HepG2 (cell line): ENCODE measurements around the gene LIN7A. TPM values are rescaled to one million over a fixed set of nuclear protein-coding genes. Genes with fewer than 3 reads are reported as not detected.

Experiments
- AHDC1 ChIP-seq: sonication (generic); formaldehyde crosslinking; IDR thresholded peaks from 2 replicates; pipeline ENCODE4 v1.5.1; 2020; ENCODE audit warnings: mild to moderate bottlenecking, missing genetic modification reagents, borderline replicate concordance
- AKNA ChIP-seq: sonication (generic); formaldehyde crosslinking; IDR thresholded peaks from 2 replicates; pipeline ENCODE4 v1.4.0; 2020; ENCODE audit warnings: missing genetic modification reagents, borderline replicate concordance
- HNF4G ChIP-seq, 2 experiments: sonication (generic) in 1 of 2; formaldehyde crosslinking in 1 of 2; IDR thresholded peaks; 2 replicates each; pipeline versions ENCODE4 v1.4.0 to v1.6.1; 2011 to 2020; ENCODE audit warnings: borderline replicate concordance in 2 of 2, low read depth in 2 of 2, mild to moderate bottlenecking in 2 of 2, low read length in 1 of 2, missing genetic modification reagents in 1 of 2, moderate library complexity in 1 of 2
- HNRNPH1 ChIP-seq: fragments of 200-400 bp; formaldehyde crosslinking; optimal IDR thresholded peaks from 2 replicates; pipeline ENCODE3; 2017; ENCODE audit warnings: mild to moderate bottlenecking, low read depth, low read length
- IRF1 ChIP-seq: sonication (generic); formaldehyde crosslinking; IDR thresholded peaks from 2 replicates; pipeline ENCODE4 v1.4.0; 2020; ENCODE audit warnings: low read depth, mild to moderate bottlenecking, missing genetic modification reagents
- MAX ChIP-seq: IDR thresholded peaks from 2 replicates; pipeline ENCODE4 v1.6.1; 2012; ENCODE audit warnings: inconsistent platforms
- MED1 ChIP-seq: sonication (generic); formaldehyde crosslinking; IDR thresholded peaks from 2 replicates; pipeline ENCODE4 v1.4.0; 2020; ENCODE audit warnings: missing genetic modification reagents
- RNF2 ChIP-seq: fragments of 450-650 bp; conservative IDR thresholded peaks from 2 replicates; pipeline ENCODE4 v1.6.1; 2016; ENCODE audit warnings: low read depth
- ZKSCAN5 ChIP-seq: sonication (generic); formaldehyde crosslinking; IDR thresholded peaks from 2 replicates; pipeline ENCODE4 v1.5.1; 2020; ENCODE audit warnings: mild to moderate bottlenecking, missing genetic modification reagents
- ZMYM4 ChIP-seq: sonication (generic); formaldehyde crosslinking; IDR thresholded peaks from 2 replicates; pipeline ENCODE4 v1.8.1; 2023; ENCODE audit warnings: mild to moderate bottlenecking, missing genetic modification reagents
- ZNF513 ChIP-seq: sonication (generic); formaldehyde crosslinking; conservative IDR thresholded peaks from 2 replicates; pipeline ENCODE4 v1.5.0; 2020; ENCODE audit warnings: missing genetic modification reagents
- ZNF543 ChIP-seq: sonication (generic); formaldehyde crosslinking; IDR thresholded peaks from 2 replicates; pipeline ENCODE4 v1.4.0; 2020; ENCODE audit warnings: mild to moderate bottlenecking, missing genetic modification reagents
- ZNF792 ChIP-seq: IDR thresholded peaks from 2 replicates; pipeline ENCODE4 v1.6.1; 2016
- ZNF891 ChIP-seq: sonication (generic); formaldehyde crosslinking; IDR thresholded peaks from 2 replicates; pipeline ENCODE4 v1.5.0; 2020; ENCODE audit warnings: mild to moderate bottlenecking, missing genetic modification reagents
- ZZZ3 ChIP-seq: sonication (generic); formaldehyde crosslinking; IDR thresholded peaks from 2 replicates; pipeline ENCODE4 v1.4.0; 2020; ENCODE audit warnings: missing genetic modification reagents, mild to moderate bottlenecking, borderline replicate concordance
- polyA plus RNA-seq, 8 experiments: library from polyadenylated mRNA; depleted of rRNA in 3 of 8; stranded (reverse) in 7 of 8; unstranded in 1 of 8; fragments of >200 nt; fragmentation: Illumina TruSeq in 4 of 8; extraction: Trizol in 4 of 8; gene quantifications; 2 replicates each; pipeline versions ENCODE4 v1.2.1 to v1.2.3, GENCODE V29; 2011 to 2016; ENCODE audit warnings: low read depth in 4 of 8, missing spikeins in 1 of 8, mixed read lengths in 1 of 8; ENCODE audit not compliant: insufficient read depth in 1 of 8
- total RNA-seq, 5 experiments: library from RNA; depleted of rRNA; stranded (reverse); fragments of >200 nt; fragmentation: Illumina TruSeq; extraction: Trizol; gene quantifications; 2 replicates each; pipeline ENCODE4 v1.2.3, GENCODE V29; 2016; ENCODE audit warnings: low read depth in 1 of 5

LIN7A gene
- total and polyA plus RNA-seq, 2 of the 13 experiments (the other 11 are each of a cell fraction or from before 2014, with no cell fraction given): 18.5 to 19.2 TPM

- TF ChIP-seq AKNA (CRISPR knock-in tag) (no peak; the same call in 1 of the 2 replicates), MAX (peak; percentile 77), MED1 (CRISPR knock-in tag) (peak; percentile 88), ZKSCAN5 (CRISPR knock-in tag) (no peak; the same call in 1 of the 2 replicates), HNRNPH1 (no peak), ZNF891 (peak; percentile 75), RNF2 (0 out of 2 replicates have a peak, but pooled peaks have one; percentile 26), HNF4G (IDR thresholded peaks at IDR 0.05; ENCODE audit: borderline replicate concordance, low read depth, low read length) (no peak; the same call in 1 of the 2 replicates), HNF4G (CRISPR knock-in tag; IDR thresholded peaks at IDR 0.05; ENCODE audit: borderline replicate concordance, low read depth) (no peak), ZNF792 (CRISPR knock-in tag) (peak; percentile 75), IRF1 (CRISPR knock-in tag) (no peak), ZNF543 (CRISPR knock-in tag) (peak; percentile 88; the same call in 1 of the 2 replicates), ZNF513 (CRISPR knock-in tag) (no peak), AHDC1 (CRISPR knock-in tag) (peak; percentile 54; the same call in 1 of the 2 replicates), ZZZ3 (CRISPR knock-in tag) (no peak), ZMYM4 (CRISPR knock-in tag) (peak; percentile 91)
Observed at GRCh38 chr12:80936642-80937390, 918 bp downstream of the LIN7A start (continued).
